Measurements from ENCODE around the gene MESP1. TPM values are rescaled to one million over a fixed set of nuclear protein-coding genes. Genes with fewer than 3 reads are reported as not detected.
A peak's percentile ranks its signal among the peaks of the same experiment; 100 is the strongest.

The MESP1 gene
- polyA plus RNA-seq, 3 donors = 0.04 to 1.2 (median 0.06) TPM

DNA sequence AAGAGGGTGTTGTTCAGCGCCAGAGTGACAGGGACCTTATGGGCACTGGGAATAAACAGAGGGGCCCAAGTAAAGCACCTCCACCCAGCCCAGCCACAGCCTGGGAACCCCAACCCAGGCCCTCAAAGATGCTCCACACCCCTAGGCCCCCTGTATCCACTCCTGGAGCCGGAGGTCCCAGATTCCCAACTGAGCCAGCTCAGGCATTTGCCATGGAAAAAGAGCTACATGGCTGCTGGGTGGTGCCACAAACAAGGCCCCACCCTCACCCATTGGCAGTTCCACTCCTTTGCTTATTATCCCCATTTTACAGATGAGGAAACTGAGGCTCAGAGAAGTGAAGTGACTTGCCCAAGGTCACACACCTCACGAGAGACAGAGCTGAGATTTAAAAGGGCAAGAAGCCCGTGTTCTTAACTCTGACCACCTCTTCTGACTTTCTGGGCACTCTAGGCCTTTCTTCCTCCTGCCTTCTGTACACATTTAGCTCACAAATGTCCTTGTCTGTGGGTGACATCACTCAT is 46.7 kb upstream of the MESP1 start:
- 92% methylated on average over 3 of the region's 4 CpGs for WGBS (ENCODE audit: insufficient coverage)
- no peak overlapping the region for H3K4me2 ChIP-seq (replicated peaks; ENCODE audit: extremely low read depth, low read length, poor library complexity, severe bottlenecking)
- Mint-ChIP-seq H3K36me3 (peaks cover 92 to 99% of the 10 kb centered on the region in 2 donors), H3K27ac (no peak overlapping the region), H3K4me3 (no peak overlapping the region), H3K9me3 (peaks cover 0 to 7% (median 2%) of the 10 kb centered on the region in 7 donors), H3K27me3 (ENCODE audit: low read depth in 3 of 3) (peaks cover 3 to 7% (median 4%) of the 10 kb centered on the region in 3 donors), H3K4me1 (peaks cover 17% of the 10 kb centered on the region)
- no peak overlapping the region for H3K4me3 ChIP-seq (replicated peaks in 1 of 3; ENCODE audit: low read depth in 2 of 3, low read length in 3 of 3)
- H3K9me3 ChIP-seq (replicated peaks in 1 of 2; ENCODE audit: control insufficient read depth in 1 of 2, insufficient read depth in 1 of 2, low read length in 2 of 2) = no peaks in the 10 kb centered on the region
- H4K20me1 ChIP-seq (ENCODE audit: insufficient read depth, low read length) = peaks cover 97% of the 10 kb centered on the region
- no peak overlapping the region for H3K27ac ChIP-seq (ENCODE audit: low read depth in 1 of 2, low read length in 2 of 2)
- H3K9ac ChIP-seq (ENCODE audit: insufficient read depth, low read length, poor library complexity, severe bottlenecking) = no peak overlapping the region
- DNase-seq = no peak
- intact Hi-C loops (cut with micrococcal nuclease) = no loop called here
- no peak overlapping the region for H2AFZ ChIP-seq (ENCODE audit: insufficient read depth, low read depth, low read length, poor library complexity, severe bottlenecking)
- H3K4me1 ChIP-seq (ENCODE audit: control insufficient read depth in 1 of 2, insufficient read depth in 2 of 2, low read length in 2 of 2) = no peaks in the 10 kb centered on the region
- H3K27me3 ChIP-seq (ENCODE audit: control insufficient read depth in 2 of 2, insufficient read depth in 2 of 2, low read length in 2 of 2) = no peaks in the 10 kb centered on the region
- TF ChIP-seq, protein P1, sequence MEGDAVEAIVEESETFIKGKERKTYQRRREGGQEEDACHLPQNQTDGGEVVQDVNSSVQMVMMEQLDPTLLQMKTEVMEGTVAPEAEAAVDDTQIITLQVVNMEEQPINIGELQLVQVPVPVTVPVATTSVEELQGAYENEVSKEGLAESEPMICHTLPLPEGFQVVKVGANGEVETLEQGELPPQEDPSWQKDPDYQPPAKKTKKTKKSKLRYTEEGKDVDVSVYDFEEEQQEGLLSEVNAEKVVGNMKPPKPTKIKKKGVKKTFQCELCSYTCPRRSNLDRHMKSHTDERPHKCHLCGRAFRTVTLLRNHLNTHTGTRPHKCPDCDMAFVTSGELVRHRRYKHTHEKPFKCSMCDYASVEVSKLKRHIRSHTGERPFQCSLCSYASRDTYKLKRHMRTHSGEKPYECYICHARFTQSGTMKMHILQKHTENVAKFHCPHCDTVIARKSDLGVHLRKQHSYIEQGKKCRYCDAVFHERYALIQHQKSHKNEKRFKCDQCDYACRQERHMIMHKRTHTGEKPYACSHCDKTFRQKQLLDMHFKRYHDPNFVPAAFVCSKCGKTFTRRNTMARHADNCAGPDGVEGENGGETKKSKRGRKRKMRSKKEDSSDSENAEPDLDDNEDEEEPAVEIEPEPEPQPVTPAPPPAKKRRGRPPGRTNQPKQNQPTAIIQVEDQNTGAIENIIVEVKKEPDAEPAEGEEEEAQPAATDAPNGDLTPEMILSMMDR (IDR thresholded peaks at IDR 0.05) = no peak
- peaks cover 71 to 100% of the 10 kb centered on the region in 2 donors for H3K36me3 ChIP-seq (replicated peaks in 1 of 2; ENCODE audit: control insufficient read depth in 1 of 2, insufficient read depth in 2 of 2, low read length in 2 of 2)
- no peaks in the 10 kb centered on the region for H3K79me2 ChIP-seq (ENCODE audit: insufficient read depth, low read length)

DNA sequence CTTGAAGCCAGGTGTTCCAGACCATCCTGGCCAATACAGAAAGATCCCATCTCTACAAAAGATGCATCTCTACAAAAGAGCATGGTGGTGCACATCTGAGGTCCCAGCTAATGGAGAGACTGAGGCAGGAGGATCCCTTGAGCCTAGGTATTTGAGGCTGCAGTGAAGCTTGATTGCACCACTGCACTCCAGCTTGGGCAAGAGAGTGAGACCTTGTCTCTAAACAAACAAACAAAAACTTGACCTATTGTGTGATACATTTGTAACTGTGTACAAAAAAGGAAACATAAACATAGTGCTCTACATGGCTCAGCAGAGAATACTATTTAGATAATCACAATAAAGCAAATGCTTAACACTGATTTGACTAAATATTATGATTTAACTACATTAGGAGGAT is 44.9 kb upstream of the MESP1 start:
- peaks cover 8% of the 10 kb centered on the region for H3K4me1 Mint-ChIP-seq
- TF ChIP-seq, protein P1 (IDR thresholded peaks at IDR 0.05) = no peak
- peak overlapping the region in 1 of 7 donors; percentile 27 for H3K27ac Mint-ChIP-seq
- Histone ChIP-seq H3K9ac (ENCODE audit: insufficient read depth, low read length, poor library complexity, severe bottlenecking) (no peak overlapping the region), H3K4me1 (ENCODE audit: control insufficient read depth in 1 of 2, insufficient read depth in 2 of 2, low read length in 2 of 2) (no peaks in the 10 kb centered on the region), H3K4me3 (replicated peaks in 1 of 3; ENCODE audit: low read depth in 2 of 3, low read length in 3 of 3) (no peak overlapping the region), H3K79me2 (ENCODE audit: insufficient read depth, low read length) (no peaks in the 10 kb centered on the region), H3K36me3 (replicated peaks in 1 of 2; ENCODE audit: control insufficient read depth in 1 of 2, insufficient read depth in 2 of 2, low read length in 2 of 2) (peaks cover 72 to 100% of the 10 kb centered on the region in 2 donors), H3K4me2 (replicated peaks; ENCODE audit: extremely low read depth, low read length, poor library complexity, severe bottlenecking) (no peak overlapping the region), H3K27me3 (ENCODE audit: control insufficient read depth in 2 of 2, insufficient read depth in 2 of 2, low read length in 2 of 2) (no peaks in the 10 kb centered on the region), H2AFZ (ENCODE audit: insufficient read depth, low read depth, low read length, poor library complexity, severe bottlenecking) (no peak overlapping the region), H3K9me3 (replicated peaks in 1 of 2; ENCODE audit: control insufficient read depth in 1 of 2, insufficient read depth in 1 of 2, low read length in 2 of 2) (no peaks in the 10 kb centered on the region), H3K27ac (ENCODE audit: low read depth in 1 of 2, low read length in 2 of 2) (no peak overlapping the region), H4K20me1 (ENCODE audit: insufficient read depth, low read length) (peaks cover 97% of the 10 kb centered on the region)
- H3K9me3 Mint-ChIP-seq = peaks cover 0 to 7% (median 0%) of the 10 kb centered on the region in 7 donors
- no peak overlapping the region for H3K4me3 Mint-ChIP-seq
- intact Hi-C loops (cut with micrococcal nuclease) = no loop called here
- no peak for DNase-seq
- H3K27me3 Mint-ChIP-seq (ENCODE audit: low read depth in 3 of 3) = peaks cover 1 to 4% (median 3%) of the 10 kb centered on the region in 3 donors
- H3K36me3 Mint-ChIP-seq = peaks cover 90 to 99% of the 10 kb centered on the region in 2 donors

Data from CD14-positive monocyte (primary cell).